HG03354 (cell line): ENCODE measurements around the gene GALNT18.

Source experiments
- ATAC-seq: cut with Tn5 transposase; IDR thresholded peaks from one replicate; pipeline ENCODE4 v1.9.1; 2021; ENCODE audit warnings: mild to moderate bottlenecking; ENCODE audit not compliant: unreplicated experiment, poor library complexity, severe bottlenecking

Gene GALNT18

GRCh38 chr11:11422411-11423128 is 199.2 kb downstream of the GALNT18 start:
- no peak for ATAC-seq

- no peak for ATAC-seq
These were observed 200.3 kb downstream of the GALNT18 start for GRCh38 chr11:11421509-11421908.

GRCh38 chr11:11420899-11421285 is 200.9 kb downstream of the GALNT18 start:
- no peak for ATAC-seq

- ATAC-seq, result no peak
These were observed 201.5 kb downstream of the GALNT18 start for GRCh38 chr11:11420191-11420898.

- ATAC-seq, result no peak
These were observed 202.1 kb downstream of the GALNT18 start for GRCh38 chr11:11419747-11420146.

- no peak for ATAC-seq
These were observed 204.9 kb downstream of the GALNT18 start for GRCh38 chr11:11416917-11417316.

- no peak for ATAC-seq
These were observed 205.3 kb downstream of the GALNT18 start for GRCh38 chr11:11416502-11416901.

GRCh38 chr11:11415901-11416300 is 205.9 kb downstream of the GALNT18 start:
- ATAC-seq, result no peak

- ATAC-seq, result no peak
These were observed 206.8 kb downstream of the GALNT18 start for GRCh38 chr11:11414996-11415395.

GRCh38 chr11:11413776-11414175 is 208.0 kb downstream of the GALNT18 start:
- no peak for ATAC-seq

- ATAC-seq, result no peak
These were observed 210.3 kb downstream of the GALNT18 start for GRCh38 chr11:11411401-11411985.

- no peak for ATAC-seq
These were observed 211.9 kb downstream of the GALNT18 start for GRCh38 chr11:11409901-11410300.

GRCh38 chr11:11409224-11409623 is 212.6 kb downstream of the GALNT18 start:
- ATAC-seq, result no peak

- ATAC-seq, result no peak
These were observed 213.2 kb downstream of the GALNT18 start for GRCh38 chr11:11408436-11409221.

- ATAC-seq, result no peak
These were observed 214.1 kb downstream of the GALNT18 start for GRCh38 chr11:11407763-11408084.

GRCh38 chr11:11407065-11407762 is 214.6 kb downstream of the GALNT18 start:
- ATAC-seq, result no peak

GRCh38 chr11:11406652-11407051 is 215.2 kb downstream of the GALNT18 start:
- no peak for ATAC-seq

GRCh38 chr11:11403763-11404725 is 217.8 kb downstream of the GALNT18 start:
- no peak for ATAC-seq
